GM21528 (cell line): ENCODE results near the gene MYH13.

Experiments
- ATAC-seq: cut with Tn5 transposase; IDR thresholded peaks from one replicate; pipeline ENCODE4 v1.9.1; 2021; ENCODE audit warnings: mild to moderate bottlenecking, moderate library complexity; ENCODE audit not compliant: unreplicated experiment, low FRiP score

The MYH13 gene

DNA sequence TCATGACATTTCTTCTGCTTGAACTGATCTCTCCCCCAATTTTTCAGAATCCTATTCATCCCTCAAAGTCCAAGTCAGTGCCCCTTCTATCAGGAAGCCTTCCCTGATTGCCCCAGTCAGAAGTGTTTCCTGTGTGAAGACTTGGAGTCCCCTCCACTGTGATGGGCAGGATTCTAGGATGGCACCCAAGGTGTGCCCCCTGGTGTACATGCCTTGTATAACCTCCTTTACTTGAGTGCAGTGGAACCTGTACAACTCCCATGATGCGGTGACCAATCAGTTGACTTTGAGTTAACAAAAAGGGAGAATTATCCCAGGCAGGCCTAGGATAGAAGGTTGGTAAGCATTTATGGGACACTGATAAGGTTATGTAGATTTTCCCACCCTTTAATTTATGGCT lies 23.4 kb downstream of the MYH13 start:
- no peak for ATAC-seq

DNA sequence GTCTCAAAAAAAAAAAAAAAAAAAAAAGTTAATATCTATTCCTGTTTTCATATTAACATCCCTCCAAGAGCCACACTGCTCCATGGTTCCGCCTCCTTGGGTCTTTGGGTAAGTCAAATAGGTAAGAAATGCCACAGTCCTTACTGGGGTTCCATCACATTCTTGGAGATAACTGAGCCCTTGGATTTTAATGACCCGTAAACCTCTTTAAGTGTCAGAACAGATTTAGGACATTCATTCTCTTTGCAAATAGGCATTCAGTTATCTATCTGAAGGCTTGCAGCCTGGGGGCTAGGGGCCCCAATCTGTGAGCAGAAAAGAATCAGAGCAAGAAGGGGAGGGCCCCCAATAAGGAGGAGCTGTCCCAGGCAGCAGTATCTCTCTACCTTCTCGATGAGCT lies 28.0 kb downstream of the MYH13 start:
- no peak for ATAC-seq

DNA sequence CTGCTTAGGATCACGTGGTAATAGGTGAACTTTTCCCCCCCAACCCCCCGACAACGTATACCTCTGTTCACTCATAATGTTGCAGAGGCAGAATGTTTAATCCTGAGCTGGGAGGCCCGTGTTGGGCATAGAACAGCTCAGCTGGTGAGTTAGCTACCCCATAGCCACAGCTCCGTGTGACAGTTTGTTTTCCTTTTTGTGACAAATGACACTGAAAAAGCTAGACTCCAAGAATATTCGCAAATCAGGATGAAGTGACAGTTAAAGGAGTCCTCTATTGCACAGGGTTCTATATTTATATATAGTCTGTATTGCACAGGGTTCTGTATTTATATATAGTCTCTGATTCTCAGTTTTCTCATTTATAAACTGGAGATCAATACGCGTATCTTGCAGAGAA lies 33.8 kb downstream of the MYH13 start:
- ATAC-seq = no peak

DNA sequence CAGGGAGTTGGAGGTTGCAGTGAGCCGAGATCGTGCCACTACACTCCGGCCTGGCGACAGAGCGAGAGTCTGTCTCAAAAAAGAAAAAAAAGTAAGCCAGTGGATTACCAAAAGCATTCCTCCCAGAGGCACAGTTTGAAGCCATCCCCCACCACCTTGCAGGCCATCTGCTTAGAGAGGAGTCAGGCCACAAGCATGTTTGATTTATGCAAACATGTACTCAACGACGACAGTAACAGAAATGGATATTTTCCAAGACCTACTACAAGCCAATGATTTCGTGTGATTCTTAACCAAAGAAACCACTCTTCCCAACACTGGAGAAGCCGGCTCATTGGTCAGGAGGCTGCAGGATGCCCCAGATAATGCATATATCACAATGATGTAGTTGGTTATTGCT lies 34.8 kb downstream of the MYH13 start:
- no peak for ATAC-seq

DNA sequence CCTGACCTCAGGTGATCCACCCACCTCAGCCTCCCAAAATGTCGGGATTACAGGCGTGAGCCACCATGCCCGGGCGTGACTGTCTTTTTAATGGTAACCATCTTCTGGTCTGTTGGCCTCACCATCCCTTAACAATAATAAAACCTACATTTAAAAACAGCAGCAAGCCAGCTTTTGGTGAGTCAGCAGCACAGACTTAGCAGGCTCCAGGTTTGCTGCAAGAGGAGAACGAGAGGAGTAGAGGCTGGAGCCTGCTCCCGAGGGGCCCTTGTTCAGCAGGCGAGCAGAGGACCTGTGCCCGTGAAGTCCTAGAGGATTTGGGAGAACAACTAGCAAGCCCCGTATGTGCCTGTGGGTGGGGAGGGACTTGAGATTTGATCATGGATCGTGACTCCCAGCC lies 35.7 kb downstream of the MYH13 start:
- ATAC-seq = no peak

DNA sequence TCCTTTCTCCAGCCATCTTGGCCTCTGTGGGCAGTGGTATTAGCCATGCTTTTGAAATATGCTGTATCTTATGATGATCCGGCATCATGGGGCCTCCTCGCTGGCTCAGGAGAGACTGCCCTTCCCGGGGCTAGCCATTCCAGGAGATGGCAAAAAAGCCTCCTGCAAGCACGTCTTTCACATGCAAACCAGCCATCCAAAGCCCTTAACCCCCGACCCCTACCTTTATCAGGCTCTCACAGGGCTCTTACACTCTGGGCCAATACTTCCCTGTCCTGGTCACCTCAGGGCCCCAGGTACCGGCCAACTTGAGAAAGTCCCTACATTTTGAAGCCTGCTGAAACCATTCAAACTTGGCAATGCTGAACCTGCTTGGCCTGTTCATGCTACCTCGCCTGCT lies 36.4 kb downstream of the MYH13 start:
- no peak for ATAC-seq

DNA sequence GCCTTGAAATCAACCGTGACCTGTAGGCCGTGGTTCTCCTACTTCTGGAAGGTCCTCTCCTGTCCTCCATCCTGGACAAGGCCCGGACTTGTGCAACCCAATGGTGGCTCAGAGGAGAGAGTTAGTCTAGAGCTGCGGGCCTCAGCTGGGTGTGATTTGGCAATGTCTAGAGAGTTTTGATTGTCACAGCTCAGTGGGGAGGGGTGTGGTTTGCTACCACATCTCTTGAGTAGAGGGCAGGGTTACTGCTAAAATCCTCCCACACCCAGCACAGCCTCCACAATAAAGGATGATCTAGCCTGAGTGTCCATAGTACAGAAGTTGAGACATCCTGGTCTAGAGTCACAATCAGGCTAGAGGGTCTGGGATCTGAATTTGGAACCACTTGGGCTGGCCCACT lies 40.3 kb downstream of the MYH13 start:
- ATAC-seq = no peak

DNA sequence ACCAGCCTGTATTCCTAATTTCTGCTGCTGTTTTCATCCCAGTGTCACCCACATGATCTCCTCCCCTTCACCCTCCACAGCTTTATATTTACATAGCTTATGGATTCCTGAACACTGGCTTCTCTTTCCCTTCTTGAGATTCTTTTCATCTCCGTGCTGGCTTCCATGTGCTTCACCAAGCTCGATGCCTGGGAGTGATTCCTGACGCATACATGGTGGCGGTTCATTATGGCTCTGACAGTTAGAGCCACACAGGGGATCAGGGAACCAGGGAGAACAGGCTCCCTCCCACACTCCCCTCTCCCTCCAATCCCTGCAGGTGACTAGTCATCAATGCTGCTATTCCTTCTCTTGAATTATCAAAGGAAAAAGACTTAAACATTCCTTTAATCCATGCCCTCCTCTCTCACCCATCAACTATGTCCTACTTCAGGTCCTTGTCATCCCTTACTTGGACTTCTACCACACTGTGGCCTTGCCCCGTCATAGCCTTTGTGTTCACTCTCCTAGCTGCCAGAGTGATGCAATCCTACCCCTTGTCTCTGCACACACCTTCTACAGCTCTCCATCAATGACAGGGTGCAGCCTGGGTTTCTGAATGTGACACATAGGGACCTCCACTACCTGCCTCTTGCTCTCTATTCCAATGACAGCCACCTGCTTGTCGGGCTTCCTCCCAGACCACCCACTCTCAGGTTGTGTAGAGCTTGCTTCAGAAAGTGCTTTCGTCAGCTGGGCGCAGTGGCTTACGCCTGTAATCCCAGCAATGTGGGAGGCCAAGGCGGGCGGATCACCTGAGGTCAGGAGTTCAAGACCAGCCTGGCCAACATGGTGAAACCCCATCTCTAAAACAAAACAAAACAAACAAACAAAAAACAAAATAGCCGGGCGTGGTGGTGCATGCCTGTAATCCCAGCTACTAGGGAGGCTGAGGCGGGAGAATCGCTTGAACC lies 43.6 kb downstream of the MYH13 start:
- no peak for ATAC-seq

DNA sequence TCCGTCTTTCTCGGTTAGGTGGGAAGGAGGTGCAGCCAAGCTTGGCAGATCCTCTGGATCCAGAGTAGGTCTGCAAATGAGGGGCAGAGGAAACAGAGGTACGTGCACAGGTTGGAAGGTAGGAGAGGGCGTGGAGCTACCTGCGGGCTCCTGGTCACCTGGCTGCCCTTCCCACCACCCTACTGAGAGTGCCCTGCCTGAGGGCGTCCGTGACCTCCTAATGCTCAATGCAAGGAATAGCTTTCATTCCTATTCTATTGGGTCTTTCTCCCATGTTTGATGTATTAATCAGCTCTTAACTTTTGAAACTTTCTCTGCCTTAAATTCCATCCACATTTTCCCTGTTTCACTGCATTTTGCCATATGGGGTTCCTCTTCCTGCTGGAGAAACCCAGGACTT lies 44.6 kb downstream of the MYH13 start:
- ATAC-seq = no peak

DNA sequence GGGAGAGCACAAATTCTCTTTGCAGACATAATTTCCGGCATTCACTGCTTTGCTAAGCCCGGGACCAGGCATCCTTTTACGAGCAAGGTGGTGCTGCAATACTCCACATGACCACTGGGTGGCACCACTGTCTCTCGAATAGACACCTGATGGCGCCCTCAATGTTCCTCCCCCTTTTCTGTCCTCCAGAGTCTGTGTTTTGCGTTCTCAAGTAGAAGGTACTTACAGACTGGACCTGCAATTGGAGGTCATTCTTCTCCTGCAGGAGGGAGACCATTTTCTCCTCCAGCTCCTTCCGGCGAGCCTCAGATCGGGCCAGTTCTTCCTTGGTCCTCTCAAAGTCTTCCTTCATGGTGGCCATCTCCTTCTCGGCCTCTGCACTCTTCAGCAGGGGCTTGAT lies 45.2 kb downstream of the MYH13 start:
- ATAC-seq = peak; percentile 57

DNA sequence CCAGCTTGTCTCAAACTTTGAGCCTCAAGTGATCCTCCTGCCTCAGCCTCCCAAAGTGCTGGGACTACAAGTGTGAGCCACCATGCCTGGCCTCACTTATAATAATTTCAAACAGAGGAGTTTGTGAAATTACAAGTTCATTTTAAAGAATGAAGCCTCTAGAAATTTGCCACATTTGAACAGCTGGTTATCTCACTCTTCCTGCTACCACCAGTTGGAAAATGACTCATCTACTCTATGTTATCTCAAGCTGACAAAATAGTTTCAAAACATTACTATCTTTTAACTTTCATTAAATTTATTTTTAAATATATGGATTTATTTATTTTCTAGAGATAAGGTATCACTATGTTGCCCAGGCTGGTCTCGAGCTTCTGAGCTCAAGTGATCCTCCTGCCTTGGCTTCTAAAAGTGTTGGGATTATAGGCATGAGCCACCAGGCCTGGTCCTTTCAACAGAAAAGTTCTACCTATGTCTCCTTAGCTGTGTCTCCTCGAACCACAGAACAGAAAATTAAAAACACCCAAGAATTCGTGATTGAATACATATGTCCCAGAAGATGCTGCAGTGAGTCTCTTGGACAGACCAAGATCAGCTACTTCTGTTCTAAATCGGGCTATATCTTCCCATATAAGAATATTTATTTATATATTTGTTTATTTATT lies 47.6 kb downstream of the MYH13 start:
- ATAC-seq = no peak

DNA sequence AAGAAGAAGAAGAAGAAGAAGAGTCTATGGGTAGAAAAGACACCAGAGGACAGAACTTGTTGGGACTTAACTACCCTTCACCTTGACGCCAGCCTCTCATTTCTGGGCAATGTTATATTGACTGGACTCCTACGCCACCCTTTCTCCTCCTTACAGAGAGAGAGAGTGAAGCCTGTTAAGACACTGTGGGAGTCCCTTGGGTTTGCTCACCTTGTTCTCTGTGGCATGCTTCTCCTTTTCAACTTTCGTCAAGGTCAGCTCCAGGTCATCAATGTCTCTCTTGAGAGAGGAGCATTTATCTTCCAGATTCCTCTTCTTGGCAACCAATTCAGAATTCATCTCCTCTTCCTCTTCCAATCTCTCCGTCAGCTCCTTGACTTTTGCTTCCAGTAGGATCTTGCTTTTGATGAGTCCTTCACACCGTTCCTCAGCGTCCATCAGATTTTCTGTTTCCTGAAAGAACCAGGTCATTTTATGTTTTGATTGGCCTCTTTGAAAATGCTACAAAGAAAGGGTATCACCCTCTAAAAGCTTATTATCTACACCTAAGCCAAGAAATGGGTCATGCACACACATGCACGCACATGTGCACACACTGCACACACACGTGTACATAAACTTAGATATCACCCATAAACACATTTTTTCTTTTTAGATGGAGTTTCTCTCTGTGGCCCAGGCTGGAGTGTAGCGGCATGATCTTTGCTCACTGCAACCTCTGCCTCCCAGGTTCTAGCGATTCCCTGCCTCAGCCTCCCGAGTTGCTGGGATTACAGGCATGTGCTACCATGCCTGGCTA lies 48.8 kb downstream of the MYH13 start:
- no peak for ATAC-seq

DNA sequence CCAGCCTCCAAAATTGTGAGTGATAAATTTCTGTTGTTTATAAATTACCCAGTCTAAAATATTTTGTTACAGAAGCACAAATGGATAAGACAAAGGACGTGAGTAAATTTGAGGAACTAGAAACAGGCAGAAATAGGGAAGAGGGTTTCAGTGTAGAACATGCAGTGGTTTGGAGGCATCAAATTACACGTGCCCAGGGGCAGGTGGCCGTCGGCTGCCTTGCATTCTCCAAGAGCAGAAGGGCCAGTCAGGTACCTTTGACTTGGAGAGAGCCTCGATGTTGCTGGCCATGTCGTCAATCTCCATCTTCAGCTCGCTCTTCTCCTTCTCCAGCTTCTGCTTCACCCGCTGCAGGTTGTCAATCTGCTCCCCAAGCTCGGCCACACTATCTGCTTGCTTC lies 54.3 kb downstream of the MYH13 start:
- no peak for ATAC-seq

DNA sequence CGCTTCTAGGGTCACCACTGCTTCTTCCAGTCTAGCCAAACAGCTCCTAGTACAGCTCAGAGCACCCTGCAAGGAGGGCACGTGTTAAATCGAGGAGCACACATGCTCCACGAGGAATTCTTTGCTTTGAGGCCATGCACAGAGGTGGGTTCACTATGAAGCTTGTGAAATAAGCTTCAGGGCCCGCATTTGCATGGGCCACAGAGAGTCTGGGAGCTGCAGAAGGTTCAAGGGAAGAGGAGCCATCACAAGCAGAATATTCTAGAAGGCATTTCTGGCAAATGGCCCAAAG lies 55.3 kb downstream of the MYH13 start:
- no peak for ATAC-seq

DNA sequence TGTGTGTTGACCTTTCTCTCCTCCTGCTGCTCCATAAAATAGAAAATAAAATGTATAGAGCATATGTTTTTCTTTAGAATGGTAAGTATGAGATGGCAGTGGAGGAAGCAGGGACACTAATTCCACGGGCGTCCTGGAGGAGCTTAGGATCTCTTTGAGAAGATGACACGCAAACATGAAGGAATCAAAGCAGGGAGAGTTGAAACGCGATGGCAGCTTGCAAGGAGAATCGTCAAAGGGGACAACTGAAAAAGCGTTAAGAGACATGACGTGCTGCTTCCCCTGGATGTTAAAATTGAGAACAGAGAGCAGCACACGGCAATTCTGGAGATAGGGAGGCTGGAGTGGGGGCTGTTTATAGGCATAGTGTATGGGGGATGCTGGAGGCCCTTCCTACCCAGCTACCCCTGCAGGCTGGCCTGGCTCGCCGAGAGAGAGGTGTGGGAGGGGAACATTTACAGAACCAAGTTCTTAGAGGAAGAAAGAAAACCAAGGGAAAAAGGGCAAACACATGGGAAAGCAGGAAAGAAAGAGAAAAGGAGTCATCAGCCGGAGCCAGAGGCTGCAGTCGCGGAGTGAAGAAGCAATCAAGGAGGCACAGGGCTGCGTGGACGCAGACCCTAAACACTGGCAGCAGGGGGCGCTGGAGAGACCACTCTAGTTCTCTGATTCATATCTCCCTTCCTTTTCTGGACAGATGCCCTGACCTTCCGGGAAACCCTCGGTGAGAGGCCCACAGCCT lies 55.8 kb downstream of the MYH13 start:
- ATAC-seq = no peak

DNA sequence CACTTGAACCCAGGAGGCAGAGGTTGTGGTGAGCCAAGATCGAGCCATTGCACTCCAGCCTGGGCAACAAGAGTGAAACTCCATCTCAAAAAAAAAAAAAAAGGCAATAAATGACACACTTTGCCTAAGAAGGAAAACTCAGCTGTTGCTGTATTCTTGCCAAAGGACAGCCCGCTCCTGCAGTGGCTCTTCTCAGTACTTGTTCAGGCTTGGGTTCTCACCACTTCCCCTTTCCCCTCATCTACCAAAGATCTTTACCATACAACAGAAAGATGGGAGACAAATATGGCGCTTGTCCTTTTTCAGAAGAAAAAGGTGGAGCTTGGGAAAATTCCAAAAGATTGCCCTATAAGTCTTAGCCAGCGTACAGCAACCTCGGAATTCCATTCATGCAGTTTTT lies 58.5 kb downstream of the MYH13 start:
- ATAC-seq = no peak

DNA sequence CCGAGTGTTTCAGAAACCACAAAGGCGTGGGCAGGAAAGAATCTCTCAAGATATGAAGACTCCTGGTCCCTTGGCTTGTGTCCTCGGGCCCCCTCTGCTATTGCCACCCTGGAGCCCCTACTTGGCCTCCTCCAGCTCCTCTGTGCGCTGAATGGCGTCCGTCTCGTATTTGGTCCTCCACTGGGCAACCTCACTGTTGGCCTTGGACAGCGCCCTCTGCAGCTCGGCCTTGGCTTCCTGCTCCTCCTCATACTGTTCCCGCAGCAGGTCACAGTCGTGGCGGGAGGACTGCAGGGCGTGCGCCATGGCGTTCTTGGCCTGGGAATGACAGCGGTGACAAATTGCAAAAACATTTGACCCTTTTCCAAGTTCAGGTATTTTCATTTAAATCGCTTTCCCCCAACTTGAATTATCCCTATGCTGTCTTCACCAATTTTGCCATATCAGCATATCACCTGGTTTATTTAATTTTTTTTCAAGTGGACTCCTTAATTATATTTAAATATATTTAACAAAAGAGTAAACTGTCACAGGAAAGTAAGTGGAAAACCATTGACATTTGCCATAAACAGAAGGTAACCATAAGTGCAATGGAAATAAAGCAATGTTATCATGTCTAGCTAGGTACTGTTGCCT lies 59.7 kb downstream of the MYH13 start:
- ATAC-seq = no peak

DNA sequence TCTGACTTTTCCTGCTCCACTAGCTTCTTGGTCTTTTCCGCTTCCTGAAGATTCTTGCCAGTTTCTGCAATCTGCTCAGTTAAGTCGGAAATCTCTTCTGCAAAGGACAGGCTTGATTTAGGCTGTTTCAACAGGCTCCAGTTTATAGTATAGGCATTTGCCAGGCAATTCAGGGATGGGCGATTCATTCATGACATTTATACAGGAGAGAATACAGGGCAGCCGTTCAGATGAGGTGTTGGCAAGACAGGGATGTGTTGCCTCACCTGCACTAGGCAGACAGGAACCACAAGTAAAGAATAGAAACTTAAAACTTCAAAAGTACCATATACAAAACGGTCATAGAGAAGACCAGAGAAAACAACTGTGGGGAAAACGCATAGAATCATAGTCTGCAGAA lies 61.7 kb downstream of the MYH13 start:
- no peak for ATAC-seq

DNA sequence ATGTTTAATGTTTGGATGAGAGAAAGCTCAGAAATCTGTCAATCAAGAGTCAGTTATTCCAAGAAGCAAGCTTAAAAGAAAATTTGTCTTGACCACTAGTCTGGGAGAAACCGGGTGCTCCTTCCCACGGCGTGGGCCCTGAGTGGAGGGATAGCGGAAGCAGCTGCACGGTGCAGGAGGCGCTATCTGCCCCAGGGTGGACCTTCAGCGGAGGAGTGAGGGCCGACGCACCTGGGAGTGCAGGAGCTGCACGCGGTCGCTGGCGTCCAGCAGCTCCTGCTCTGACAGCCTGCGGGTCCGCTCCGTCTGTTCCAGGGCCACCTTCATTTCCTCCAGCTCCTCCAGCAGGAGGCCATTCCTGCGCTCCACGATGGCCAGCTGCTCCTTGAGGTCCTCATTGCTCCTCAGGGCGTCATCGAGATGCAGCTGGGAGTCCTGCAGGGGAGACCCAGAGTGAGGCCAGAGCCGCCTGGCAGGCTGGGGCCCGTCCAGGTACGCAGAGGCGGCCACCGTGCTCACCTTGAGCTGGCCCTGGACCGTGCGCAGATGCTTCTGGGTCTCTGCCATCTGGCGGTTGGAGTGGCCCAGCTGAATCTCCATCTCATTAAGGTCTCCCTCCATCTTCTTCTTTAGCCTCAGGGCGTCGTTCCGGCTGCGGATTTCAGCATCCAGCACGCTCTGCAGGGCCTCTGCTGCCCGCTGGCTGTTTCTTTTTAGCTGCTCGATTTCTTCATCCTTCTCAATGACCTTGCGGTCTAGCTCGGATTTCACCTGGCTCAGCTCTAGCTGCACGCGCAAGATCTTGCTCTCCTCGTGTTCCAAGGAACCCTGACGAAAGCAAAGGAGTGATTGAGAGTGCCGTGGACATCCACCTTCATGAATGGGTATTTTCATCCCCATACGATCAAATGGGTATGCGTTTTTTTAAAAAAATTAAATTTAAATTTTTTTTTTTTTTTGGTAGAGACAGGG lies 63.5 kb downstream of the MYH13 start:
- no peak for ATAC-seq
